GM18517 (cell line): ENCODE results near the gene WDR81.

Experiments used
- ATAC-seq: cut with Tn5 transposase; IDR thresholded peaks from one replicate; pipeline ENCODE4 v1.9.1; 2021; ENCODE audit warnings: mild to moderate bottlenecking, moderate library complexity; ENCODE audit not compliant: unreplicated experiment

Gene WDR81

DNA sequence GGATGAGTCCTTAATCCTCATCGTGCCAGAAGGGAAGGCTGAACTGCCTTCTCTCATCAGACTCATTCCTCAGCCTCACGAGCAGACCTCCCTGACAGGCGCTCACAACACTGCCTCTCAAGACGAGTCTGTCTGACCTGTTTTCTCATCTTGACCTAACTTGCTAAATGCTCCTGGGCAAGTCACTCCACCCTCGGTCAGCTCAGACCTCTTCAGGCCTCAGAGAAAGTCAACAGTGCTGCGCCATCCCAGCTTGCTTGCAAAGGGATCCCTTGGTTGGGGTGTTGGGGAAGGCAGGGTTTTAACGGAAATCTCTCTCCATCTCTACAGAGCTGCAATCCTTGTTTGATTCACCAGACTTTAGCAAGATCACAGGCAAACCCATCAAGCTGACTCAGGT lies 52.4 kb downstream of the WDR81 start:
- no peak for ATAC-seq

- ATAC-seq = no peak
These were observed 55.1 kb downstream of the WDR81 start for GRCh38 chr17:1779571-1780131.

DNA sequence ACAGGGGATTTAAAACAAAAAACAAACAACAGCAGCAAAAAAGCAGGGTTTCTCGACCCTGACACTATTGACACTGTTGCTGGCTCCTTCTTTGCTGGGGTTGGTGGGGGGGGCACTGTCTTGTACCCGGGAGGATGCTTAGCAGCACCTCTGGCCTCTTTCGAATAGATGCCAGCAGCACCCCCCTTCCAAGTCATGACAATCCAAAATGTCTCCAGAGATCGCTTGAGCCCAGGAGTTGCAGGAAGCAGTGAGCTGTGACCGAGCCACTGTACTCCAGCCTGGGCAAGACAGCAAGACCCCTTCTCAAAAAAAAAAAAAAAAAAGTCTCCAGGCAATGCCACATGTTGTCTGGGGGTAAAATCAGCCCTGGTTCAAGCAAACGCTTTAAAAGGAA lies 57.7 kb downstream of the WDR81 start:
- ATAC-seq = no peak

- ATAC-seq = no peak
These were observed 58.8 kb downstream of the WDR81 start for GRCh38 chr17:1783271-1783670.

- ATAC-seq = no peak
These were observed 59.5 kb downstream of the WDR81 start for GRCh38 chr17:1783834-1784611.

- ATAC-seq = no peak
These were observed 61.4 kb downstream of the WDR81 start for GRCh38 chr17:1785930-1786329.

GRCh38 chr17:1786708-1787107 lies 62.2 kb downstream of the WDR81 start:
- no peak for ATAC-seq

DNA sequence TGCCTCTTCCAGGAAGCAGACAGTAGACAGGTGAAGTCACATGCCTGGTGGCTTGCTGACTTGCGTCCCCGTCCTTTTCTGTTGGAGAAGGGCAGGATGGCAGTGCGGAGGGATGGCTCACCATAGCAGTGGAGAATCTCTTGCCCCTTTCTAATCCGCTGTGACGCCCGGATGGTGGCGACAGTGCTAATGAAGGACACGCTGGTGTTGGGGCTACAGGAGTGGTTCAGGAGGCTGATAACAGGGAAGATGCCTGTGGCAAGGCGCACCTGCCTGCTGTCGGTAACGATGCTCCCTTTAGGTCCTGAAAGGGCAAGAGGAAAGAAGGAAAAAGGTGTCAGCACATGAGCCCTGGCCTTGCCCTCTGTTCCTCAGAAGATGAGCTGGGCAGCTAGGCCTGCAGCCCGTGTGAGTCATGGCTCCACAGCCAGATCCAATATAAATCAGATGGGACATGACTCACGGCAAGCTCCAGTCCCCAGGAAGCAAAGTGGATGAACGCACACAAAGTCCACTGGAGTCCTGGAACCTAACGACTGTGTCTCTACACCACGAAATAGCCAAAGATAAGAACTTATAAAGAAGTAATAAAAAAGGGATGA lies 62.9 kb downstream of the WDR81 start:
- ATAC-seq = no peak
